Muscle of leg (tissue), 11 donors: ENCODE data around the gene PRDM2. TPM values are rescaled to one million over a fixed set of nuclear protein-coding genes. Genes with fewer than 3 reads are reported as not detected.

Experiments
- DNase-seq: peaks from one replicate; pipeline ENCODE4 v3.0.0; 2013
- H3K27ac ChIP-seq: one replicate; pipeline ENCODE4 v1.5.1; 2013; ENCODE audit warnings: mild to moderate bottlenecking, low read length, control low read depth
- H3K27me3 ChIP-seq: one replicate; pipeline ENCODE4 v1.6.1; 2013; ENCODE audit warnings: low read length; ENCODE audit not compliant: control insufficient read depth, insufficient read depth
- H3K36me3 ChIP-seq: one replicate; pipeline ENCODE4 v1.6.1; 2013; ENCODE audit warnings: low read length; ENCODE audit not compliant: control insufficient read depth, insufficient read depth
- H3K4me1 ChIP-seq: one replicate; pipeline ENCODE4 v1.6.1; 2013; ENCODE audit warnings: low read length; ENCODE audit not compliant: control insufficient read depth, insufficient read depth
- H3K4me3 ChIP-seq: one replicate; pipeline ENCODE4 v1.5.1; 2013; ENCODE audit warnings: low read length, control low read depth
- H3K9me3 ChIP-seq: replicated peaks from 2 replicates; pipeline ENCODE4 v1.6.1; 2013; ENCODE audit warnings: low read depth, low read length; ENCODE audit not compliant: control insufficient read depth
- WGBS: methylation state at CpG from one replicate; pipeline ENCODE4 v1.1.5; 2013; ENCODE audit warnings: missing lambda C conversion rate; ENCODE audit not compliant: insufficient coverage; 5-methylcytosine and 5-hydroxymethylcytosine counted together
- polyA plus RNA-seq, 8 donors: library from polyadenylated mRNA; unstranded; fragments of 120-200 nt; gene quantifications; one replicate each; pipeline versions ENCODE4 v1.2.1 to v1.2.3, GENCODE V29; 2013; ENCODE audit warnings: inconsistent platforms in 1 of 8, low replicate concordance in 1 of 8; ENCODE audit not compliant: insufficient read length in 8 of 8, insufficient read depth in 1 of 8
- total RNA-seq: library from RNA; stranded (reverse); fragments of 120-200 nt; gene quantifications from one replicate; pipeline ENCODE4 v1.2.4, GENCODE V29; 2013

Gene PRDM2
- total and polyA plus RNA-seq, 9 donors = 17.0 to 45.3 (median 36.8) TPM

- Histone ChIP-seq H3K9me3 (no peaks in the 10 kb centered on the region), H3K4me3 (no peak overlapping the region), H3K27me3 (peaks cover 6% of the 10 kb centered on the region), H3K27ac (no peak overlapping the region), H3K4me1 (no peaks in the 10 kb centered on the region), H3K36me3 (no peaks in the 10 kb centered on the region)
- no peak for DNase-seq
- 82% methylated on average over 5 of the region's 7 CpGs for WGBS
Observed at GRCh38 chr1:13830170-13830569, 130.2 kb downstream of the PRDM2 start.

- 51% methylated on average over 2 of the region's 6 CpGs for WGBS
- Histone ChIP-seq H3K36me3 (no peaks in the 10 kb centered on the region), H3K4me1 (no peaks in the 10 kb centered on the region), H3K4me3 (no peak overlapping the region), H3K9me3 (no peaks in the 10 kb centered on the region), H3K27me3 (peaks cover 6% of the 10 kb centered on the region), H3K27ac (no peak overlapping the region)
- DNase-seq = peak; percentile 31
Observed at GRCh38 chr1:13830616-13831280, 130.8 kb downstream of the PRDM2 start.

- Histone ChIP-seq H3K4me3 (no peak overlapping the region), H3K27ac (no peak overlapping the region), H3K9me3 (no peaks in the 10 kb centered on the region), H3K36me3 (no peaks in the 10 kb centered on the region), H3K27me3 (peaks cover 6% of the 10 kb centered on the region), H3K4me1 (no peaks in the 10 kb centered on the region)
- WGBS = 88% methylated on average over 2 of the region's 4 CpGs
- no peak for DNase-seq
Observed at GRCh38 chr1:13832100-13832499, 132.1 kb downstream of the PRDM2 start.

GRCh38 chr1:13832536-13832935 is 132.5 kb downstream of the PRDM2 start:
- no peak overlapping the region for H3K27ac ChIP-seq
- H3K36me3 ChIP-seq = no peaks in the 10 kb centered on the region
- 100% methylated on average over 1 of the region's 4 CpGs for WGBS
- peaks cover 6% of the 10 kb centered on the region for H3K27me3 ChIP-seq
- H3K9me3 ChIP-seq = no peaks in the 10 kb centered on the region
- no peak overlapping the region for H3K4me3 ChIP-seq
- DNase-seq = no peak
- H3K4me1 ChIP-seq = no peaks in the 10 kb centered on the region

- H3K9me3 ChIP-seq = no peaks in the 10 kb centered on the region
- no peak overlapping the region for H3K27ac ChIP-seq
- no peaks in the 10 kb centered on the region for H3K4me1 ChIP-seq
- H3K36me3 ChIP-seq = no peaks in the 10 kb centered on the region
- no peak overlapping the region for H3K4me3 ChIP-seq
- no peak for DNase-seq
- WGBS = 75% methylated on average over 2 of the region's 5 CpGs
- no peaks in the 10 kb centered on the region for H3K27me3 ChIP-seq
Observed at GRCh38 chr1:13836136-13836535, 136.1 kb downstream of the PRDM2 start.

- H3K4me3 ChIP-seq = no peak overlapping the region
- no peaks in the 10 kb centered on the region for H3K27me3 ChIP-seq
- WGBS = no CpG with 5 or more reads among the region's 1 CpG
- no peaks in the 10 kb centered on the region for H3K9me3 ChIP-seq
- no peak for DNase-seq
- H3K4me1 ChIP-seq = no peaks in the 10 kb centered on the region
- H3K36me3 ChIP-seq = no peaks in the 10 kb centered on the region
- H3K27ac ChIP-seq = no peak overlapping the region
Observed at GRCh38 chr1:13836631-13837030, 136.6 kb downstream of the PRDM2 start.

- WGBS = 100% methylated on average over 1 of the region's 1 CpG
- Histone ChIP-seq H3K27ac (no peak overlapping the region), H3K27me3 (no peaks in the 10 kb centered on the region), H3K9me3 (no peaks in the 10 kb centered on the region), H3K36me3 (no peaks in the 10 kb centered on the region), H3K4me3 (no peak overlapping the region), H3K4me1 (no peaks in the 10 kb centered on the region)
- DNase-seq = no peak
Observed at GRCh38 chr1:13838236-13838635, 138.2 kb downstream of the PRDM2 start.

GRCh38 chr1:13842497-13842896 is 142.5 kb downstream of the PRDM2 start:
- whole genome bisulfite sequencing = no CpG with 5 or more reads among the region's 2 CpGs
- no peaks in the 10 kb centered on the region for H3K4me1 ChIP-seq
- no peak for DNase-seq
- no peaks in the 10 kb centered on the region for H3K9me3 ChIP-seq
- no peaks in the 10 kb centered on the region for H3K36me3 ChIP-seq
- H3K4me3 ChIP-seq = no peak overlapping the region
- no peak overlapping the region for H3K27ac ChIP-seq
- no peaks in the 10 kb centered on the region for H3K27me3 ChIP-seq

- H3K27ac ChIP-seq = no peak overlapping the region
- no peaks in the 10 kb centered on the region for H3K36me3 ChIP-seq
- H3K27me3 ChIP-seq = no peaks in the 10 kb centered on the region
- no peaks in the 10 kb centered on the region for H3K4me1 ChIP-seq
- no peak for DNase-seq
- WGBS = no CpG with 5 or more reads among the region's 2 CpGs
- no peaks in the 10 kb centered on the region for H3K9me3 ChIP-seq
- H3K4me3 ChIP-seq = no peak overlapping the region
Observed at GRCh38 chr1:13851726-13852125, 151.7 kb downstream of the PRDM2 start.

GRCh38 chr1:13855554-13855953 is 155.6 kb downstream of the PRDM2 start:
- Histone ChIP-seq H3K4me1 (no peaks in the 10 kb centered on the region), H3K4me3 (no peak overlapping the region), H3K9me3 (peaks cover 3% of the 10 kb centered on the region), H3K36me3 (no peaks in the 10 kb centered on the region), H3K27me3 (no peaks in the 10 kb centered on the region), H3K27ac (no peak overlapping the region)
- 75% methylated on average over 1 of the region's 1 CpG for WGBS
- DNase-seq = no peak

GRCh38 chr1:13860031-13860430 is 160.0 kb downstream of the PRDM2 start:
- 58% methylated on average over 2 of the region's 2 CpGs for WGBS
- Histone ChIP-seq H3K36me3 (no peaks in the 10 kb centered on the region), H3K4me3 (no peak overlapping the region), H3K27me3 (no peaks in the 10 kb centered on the region), H3K4me1 (peaks cover 2% of the 10 kb centered on the region), H3K9me3 (peaks cover 3% of the 10 kb centered on the region), H3K27ac (no peak overlapping the region)
- DNase-seq = no peak
